ENCODE results near the gene NOX5.

DNA sequence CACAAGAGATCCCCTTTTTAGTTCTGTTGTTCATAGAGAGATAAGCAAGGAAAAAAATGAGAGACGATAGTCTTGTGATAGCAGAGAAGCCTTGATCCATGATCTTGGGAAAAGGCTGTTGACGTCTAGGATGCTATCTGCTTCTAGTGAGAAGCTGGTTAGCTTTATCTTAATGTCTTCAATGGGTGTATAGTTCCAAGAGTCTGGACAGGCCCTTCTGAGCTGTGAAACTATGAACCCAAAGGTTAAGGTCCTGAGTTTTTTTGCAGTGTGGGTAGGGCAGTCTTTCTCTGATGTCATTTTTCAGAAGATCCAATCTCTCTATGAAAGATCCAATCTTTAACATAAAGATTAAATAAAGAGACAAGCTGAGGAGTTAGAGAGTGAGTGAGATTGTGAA lies 10.5 kb upstream of the NOX5 start:
- TF ChIP-seq, protein P1, sequence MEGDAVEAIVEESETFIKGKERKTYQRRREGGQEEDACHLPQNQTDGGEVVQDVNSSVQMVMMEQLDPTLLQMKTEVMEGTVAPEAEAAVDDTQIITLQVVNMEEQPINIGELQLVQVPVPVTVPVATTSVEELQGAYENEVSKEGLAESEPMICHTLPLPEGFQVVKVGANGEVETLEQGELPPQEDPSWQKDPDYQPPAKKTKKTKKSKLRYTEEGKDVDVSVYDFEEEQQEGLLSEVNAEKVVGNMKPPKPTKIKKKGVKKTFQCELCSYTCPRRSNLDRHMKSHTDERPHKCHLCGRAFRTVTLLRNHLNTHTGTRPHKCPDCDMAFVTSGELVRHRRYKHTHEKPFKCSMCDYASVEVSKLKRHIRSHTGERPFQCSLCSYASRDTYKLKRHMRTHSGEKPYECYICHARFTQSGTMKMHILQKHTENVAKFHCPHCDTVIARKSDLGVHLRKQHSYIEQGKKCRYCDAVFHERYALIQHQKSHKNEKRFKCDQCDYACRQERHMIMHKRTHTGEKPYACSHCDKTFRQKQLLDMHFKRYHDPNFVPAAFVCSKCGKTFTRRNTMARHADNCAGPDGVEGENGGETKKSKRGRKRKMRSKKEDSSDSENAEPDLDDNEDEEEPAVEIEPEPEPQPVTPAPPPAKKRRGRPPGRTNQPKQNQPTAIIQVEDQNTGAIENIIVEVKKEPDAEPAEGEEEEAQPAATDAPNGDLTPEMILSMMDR (IDR thresholded peaks at IDR 0.05) = no peak
- TF ChIP-seq POLR2AphosphoS5 (IDR thresholded peaks at IDR 0.05; ENCODE audit: insufficient read depth in 1 of 2, low read depth in 1 of 2) = no peak

Measured in vagina (tissue), 2 donors.